GM10847 (cell line): ENCODE data around the gene ZNF615.

Experiments
- POLR2A ChIP-seq: IDR thresholded peaks from 2 replicates; pipeline ENCODE4 v1.6.1; 2011; ENCODE audit not compliant: insufficient read length; ENCODE audit errors: extremely low read depth

Gene ZNF615

DNA sequence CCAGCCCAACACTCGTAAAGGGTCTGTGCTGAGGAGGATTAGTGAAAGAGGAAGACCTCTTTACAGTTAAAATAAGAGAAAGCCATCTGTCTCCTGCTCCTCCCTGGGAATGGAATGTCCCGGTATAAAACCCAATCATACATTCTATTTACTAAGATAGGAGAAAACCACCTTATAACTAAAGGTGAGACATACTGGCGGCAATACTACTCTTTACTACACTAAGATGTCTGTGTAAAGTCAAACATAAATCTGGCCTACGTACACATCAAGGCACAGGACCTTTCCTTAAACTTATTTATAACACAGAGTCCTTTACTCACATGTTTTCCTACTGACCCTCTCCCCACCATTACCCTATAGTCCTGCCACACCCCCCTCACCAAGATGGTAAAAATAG is 24.6 kb downstream of the ZNF615 start:
- no peak for TF ChIP-seq POLR2A

DNA sequence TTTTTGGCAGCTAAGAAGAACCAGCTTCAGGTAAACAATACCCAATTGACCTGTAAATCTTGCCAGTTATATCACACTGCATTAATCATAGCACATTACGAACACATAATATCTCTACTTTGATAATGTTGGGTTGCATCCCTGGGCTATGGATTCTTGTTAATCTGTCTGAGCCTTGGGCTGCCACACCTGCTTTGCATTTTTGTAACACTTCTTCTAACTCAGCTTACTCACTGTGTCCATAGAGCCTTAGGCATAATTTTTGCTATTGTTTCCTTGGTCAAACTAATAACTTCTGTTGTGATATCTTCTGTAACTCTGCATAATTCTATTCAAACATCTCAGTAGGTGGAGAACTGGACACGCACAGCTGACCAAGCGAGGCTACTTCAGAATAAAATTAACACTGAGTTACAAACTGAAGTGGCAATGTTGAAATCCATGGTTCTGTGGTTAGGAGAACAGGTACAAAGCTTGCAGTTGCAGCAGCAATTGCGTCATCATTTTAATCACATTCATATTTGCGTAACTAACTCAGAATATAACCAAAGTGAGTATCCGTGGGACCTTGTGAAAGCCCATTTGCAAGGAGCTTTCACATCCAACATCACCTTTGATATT is 27.8 kb downstream of the ZNF615 start:
- no peak for TF ChIP-seq POLR2A

DNA sequence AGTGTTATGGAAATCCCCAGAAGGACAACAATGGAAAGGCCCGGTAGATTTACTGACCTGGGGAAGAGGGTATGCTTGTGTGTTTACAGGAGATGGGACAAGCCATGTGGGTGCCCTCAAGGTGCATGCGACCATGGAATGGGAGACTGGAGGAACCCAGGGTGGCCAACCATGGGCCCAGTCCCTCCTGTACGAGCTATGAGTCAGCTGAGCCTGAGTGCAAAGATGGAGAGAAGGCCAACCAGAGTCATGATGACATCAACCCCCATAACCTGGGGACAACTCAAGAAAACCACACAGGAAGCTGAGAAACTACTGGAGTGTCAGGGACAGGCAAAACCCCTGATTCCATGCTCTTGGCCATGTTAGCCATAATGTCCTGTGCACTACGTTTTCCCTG is 29.1 kb downstream of the ZNF615 start:
- TF ChIP-seq POLR2A, result no peak

DNA sequence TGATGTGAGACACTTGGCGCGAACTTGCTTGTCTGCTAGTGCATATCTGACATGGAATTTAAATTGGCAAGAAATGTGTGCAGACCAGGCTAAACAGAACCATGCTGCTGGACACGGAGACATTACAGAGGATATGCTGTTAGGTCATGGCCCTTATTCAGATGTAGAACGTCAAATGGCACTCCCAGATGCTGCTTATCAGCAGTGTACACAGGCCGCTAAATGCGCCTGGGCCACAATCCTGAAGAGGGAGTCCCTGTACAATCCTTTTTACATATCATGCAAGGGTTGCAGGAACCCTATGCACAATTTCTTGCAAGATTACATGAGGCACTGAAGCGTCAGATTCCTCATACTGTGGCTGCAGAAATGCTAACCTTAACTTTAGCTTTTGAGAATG is 30.7 kb downstream of the ZNF615 start:
- TF ChIP-seq POLR2A, result no peak

DNA sequence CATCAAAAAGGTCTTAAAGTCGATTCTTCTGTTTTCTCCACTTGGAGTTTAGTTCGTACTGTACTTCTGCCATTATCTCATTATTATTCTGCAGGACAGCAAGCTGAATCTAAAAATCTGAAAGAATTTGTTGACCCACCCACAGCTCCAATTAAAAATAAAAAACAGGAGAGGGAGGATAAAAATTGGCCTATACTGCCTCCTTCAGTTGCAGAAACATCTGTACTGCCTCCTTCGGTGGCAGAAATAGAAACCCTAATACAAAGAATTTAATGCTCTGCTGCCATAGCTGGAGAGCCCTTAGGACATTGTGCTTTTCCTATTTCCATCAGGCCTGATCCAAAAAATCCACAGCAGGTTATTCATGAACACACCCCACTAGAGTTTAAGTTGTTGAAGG is 31.2 kb downstream of the ZNF615 start:
- no peak for TF ChIP-seq POLR2A

DNA sequence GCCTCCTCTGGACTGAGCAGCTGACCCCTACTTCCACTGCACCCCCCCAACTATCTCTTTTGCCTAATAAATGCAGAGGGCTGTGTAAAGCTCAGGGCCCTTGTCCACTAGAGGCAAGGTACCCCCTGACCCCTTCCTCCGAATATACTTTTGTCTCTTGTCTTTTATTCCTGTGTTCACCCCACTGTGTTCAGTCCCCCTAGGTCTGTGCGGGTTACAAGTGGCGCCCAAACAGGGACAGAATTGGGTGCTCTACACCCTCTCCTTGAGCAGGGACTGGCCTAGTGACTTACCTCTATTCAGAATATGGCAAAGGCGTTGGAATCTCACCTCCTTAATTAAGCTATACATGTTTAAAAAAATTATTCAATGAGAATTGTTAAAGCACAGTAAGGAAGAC is 36.4 kb downstream of the ZNF615 start:
- TF ChIP-seq POLR2A, result no peak

DNA sequence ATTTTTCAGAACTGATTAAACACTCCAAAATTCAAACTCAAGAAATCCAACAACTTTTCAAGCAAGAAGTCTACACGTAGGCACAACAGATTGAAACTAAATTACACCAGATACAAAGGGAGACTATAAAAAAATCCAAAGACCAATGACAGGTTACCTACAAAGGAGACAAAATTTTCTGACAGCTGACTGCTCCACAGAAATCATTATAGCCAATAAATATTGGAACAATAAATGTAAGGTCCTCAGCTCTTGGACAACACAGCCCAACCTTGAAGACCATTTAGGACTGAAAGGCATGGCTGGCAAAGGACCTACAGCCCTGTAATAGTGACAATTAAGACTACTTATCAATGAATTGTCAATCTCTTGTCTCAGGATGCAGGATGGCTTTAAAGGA is 37.3 kb downstream of the ZNF615 start:
- no peak for TF ChIP-seq POLR2A

DNA sequence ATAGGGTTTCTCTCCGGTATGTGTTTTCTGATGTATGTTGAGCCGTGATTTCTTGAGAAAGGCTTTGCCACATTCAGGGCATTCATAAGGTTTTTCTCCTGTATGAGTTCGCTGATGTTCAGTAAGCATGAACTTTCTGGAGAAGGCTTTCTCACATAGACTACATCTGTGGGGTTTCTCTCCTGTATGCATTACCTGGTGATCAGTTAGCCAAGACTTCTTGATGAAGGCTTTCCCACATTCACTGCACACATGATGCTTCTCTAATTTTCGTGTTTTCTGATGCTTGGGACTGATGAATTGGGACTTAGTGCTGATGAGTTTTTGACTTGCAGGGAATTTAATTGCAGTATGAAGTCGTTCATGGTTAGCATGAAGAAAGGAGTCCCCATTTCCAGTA is 42.4 kb downstream of the ZNF615 start:
- no peak for TF ChIP-seq POLR2A

DNA sequence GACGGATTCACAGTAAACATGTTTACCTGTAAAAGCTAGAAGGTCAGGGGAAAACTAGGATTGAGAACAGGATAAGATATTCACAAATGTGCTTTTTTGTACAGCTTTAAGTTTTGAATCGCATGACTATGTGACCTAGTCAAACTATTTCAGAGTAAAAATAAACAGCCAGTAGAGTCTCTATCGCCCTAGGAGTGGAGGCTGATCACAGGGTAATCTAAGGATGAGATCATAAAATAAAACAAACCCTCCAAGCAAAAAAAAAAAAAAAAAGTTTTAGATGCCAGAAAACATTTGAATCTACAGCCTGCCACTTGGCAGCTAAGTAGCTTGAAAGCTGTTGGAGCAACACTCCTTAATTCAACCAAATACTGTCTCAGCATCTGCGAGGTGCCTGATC is 48.2 kb downstream of the ZNF615 start:
- TF ChIP-seq POLR2A, result no peak

DNA sequence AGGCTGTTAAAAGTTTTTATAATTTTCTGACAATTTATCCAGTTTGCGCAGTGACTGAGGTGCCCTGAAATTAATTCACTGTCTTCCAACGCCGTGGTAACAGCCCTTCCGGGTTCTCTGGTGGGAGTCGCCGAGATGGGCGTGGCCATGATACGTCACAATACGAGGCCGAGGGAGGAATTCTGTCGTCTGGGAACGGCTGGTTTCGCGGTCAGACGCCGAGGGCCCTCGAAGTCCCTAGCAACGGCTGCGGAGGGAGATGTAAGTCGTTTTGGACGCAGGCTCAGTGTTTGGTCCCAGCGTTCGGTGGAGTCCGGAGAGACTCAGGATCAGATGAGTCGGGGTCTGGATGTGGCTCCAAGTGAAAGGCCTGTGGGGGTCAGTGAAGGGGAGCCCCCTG is 59.0 kb downstream of the ZNF615 start:
- no peak for TF ChIP-seq POLR2A

DNA sequence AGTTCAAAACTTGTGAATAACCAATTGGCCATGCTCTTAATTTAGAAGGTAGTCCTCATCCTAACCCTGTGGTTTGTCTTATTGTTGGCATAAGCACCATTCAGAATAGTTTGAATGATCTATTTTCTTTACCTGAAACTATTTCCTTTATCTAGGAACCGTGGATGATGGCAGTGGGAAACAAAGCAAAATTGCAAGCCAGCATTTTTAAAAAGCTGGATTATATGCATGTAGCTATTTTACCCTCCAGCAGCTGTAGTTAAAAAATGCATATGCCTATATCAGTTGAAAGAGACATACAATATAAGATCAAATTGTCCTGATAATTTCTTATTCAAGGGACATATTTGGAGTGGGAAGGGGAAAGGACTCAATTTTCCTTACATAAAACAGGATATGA is 61.4 kb downstream of the ZNF615 start:
- no peak for TF ChIP-seq POLR2A

DNA sequence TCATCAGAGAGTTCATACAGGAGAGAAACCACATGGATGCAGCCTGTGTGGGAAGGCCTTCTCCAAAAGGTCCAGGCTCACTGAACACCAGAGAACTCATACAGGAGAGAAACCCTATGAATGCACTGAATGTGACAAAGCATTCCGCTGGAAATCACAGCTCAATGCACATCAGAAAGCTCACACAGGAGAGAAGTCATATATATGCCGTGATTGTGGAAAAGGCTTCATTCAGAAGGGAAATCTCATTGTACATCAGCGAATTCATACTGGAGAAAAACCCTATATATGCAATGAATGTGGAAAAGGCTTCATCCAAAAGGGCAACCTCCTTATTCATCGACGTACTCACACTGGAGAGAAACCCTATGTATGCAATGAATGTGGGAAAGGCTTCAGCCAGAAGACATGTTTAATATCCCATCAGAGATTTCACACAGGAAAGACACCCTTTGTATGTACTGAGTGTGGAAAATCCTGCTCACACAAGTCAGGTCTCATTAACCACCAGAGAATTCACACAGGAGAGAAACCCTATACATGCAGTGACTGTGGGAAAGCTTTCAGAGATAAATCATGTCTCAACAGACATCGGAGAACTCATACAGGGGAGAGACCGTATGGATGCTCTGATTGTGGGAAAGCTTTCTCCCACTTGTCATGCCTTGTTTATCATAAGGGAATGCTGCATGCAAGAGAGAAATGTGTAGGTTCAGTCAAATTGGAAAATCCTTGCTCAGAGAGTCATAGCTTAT is 63.0 kb downstream of the ZNF615 start:
- no peak for TF ChIP-seq POLR2A
